ENCODE results near the gene CSF2.

- TF ChIP-seq, protein P1, sequence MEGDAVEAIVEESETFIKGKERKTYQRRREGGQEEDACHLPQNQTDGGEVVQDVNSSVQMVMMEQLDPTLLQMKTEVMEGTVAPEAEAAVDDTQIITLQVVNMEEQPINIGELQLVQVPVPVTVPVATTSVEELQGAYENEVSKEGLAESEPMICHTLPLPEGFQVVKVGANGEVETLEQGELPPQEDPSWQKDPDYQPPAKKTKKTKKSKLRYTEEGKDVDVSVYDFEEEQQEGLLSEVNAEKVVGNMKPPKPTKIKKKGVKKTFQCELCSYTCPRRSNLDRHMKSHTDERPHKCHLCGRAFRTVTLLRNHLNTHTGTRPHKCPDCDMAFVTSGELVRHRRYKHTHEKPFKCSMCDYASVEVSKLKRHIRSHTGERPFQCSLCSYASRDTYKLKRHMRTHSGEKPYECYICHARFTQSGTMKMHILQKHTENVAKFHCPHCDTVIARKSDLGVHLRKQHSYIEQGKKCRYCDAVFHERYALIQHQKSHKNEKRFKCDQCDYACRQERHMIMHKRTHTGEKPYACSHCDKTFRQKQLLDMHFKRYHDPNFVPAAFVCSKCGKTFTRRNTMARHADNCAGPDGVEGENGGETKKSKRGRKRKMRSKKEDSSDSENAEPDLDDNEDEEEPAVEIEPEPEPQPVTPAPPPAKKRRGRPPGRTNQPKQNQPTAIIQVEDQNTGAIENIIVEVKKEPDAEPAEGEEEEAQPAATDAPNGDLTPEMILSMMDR (IDR thresholded peaks at IDR 0.05) = no peak
- TF ChIP-seq EZH2 (IDR thresholded peaks at IDR 0.05; ENCODE audit: borderline replicate concordance, insufficient read depth, low read depth, low read length, poor library complexity, severe bottlenecking) = no peak
These were observed 5.5 kb downstream of the CSF2 start for GRCh38 chr5:132079081-132079480.

All from B cell (primary cell).